Measurements from ENCODE around the gene TXK. TPM values are rescaled to one million over a fixed set of nuclear protein-coding genes. Genes with fewer than 3 reads are reported as not detected.

Gene TXK
- total RNA-seq, 1 experiment from 2014 or later = 0.70 TPM

- H3K27ac Mint-ChIP-seq = no peak overlapping the region
- ATAC-seq (no peak), DNase-seq (ENCODE audit: low spot score) (no peak)
- H3K27me3 Mint-ChIP-seq (ENCODE audit: low read depth) = peaks cover 6% of the 10 kb centered on the region
- H3K36me3 Mint-ChIP-seq = peaks cover 2% of the 10 kb centered on the region
- no peak overlapping the region for H3K4me3 Mint-ChIP-seq
- H3K9me3 Mint-ChIP-seq = peaks cover 13% of the 10 kb centered on the region
- TF ChIP-seq AFF4 (CRISPR knock-in tag; IDR thresholded peaks at IDR 0.05; ENCODE audit: borderline replicate concordance) = no peak
- TF ChIP-seq EMX1 (CRISPR knock-in tag; IDR thresholded peaks at IDR 0.05) = no peak
- TF ChIP-seq ZNF138 (CRISPR knock-in tag; conservative IDR thresholded peaks at IDR 0.05) = no peak
- no peak for TF ChIP-seq SMAD3 (CRISPR knock-in tag; IDR thresholded peaks at IDR 0.05; ENCODE audit: borderline replicate concordance)
- TF ChIP-seq E2F4 (CRISPR knock-in tag; IDR thresholded peaks at IDR 0.05; ENCODE audit: borderline replicate concordance, low read depth) = no peak
- no peak for TF ChIP-seq ZNF232 (CRISPR knock-in tag; IDR thresholded peaks at IDR 0.05)
- TF ChIP-seq ZNF425 (CRISPR knock-in tag; conservative IDR thresholded peaks at IDR 0.05) = no peak
- no peak for TF ChIP-seq ATF2 (CRISPR knock-in tag; IDR thresholded peaks at IDR 0.05; ENCODE audit: borderline replicate concordance, low read depth)
- no peak for TF ChIP-seq TEAD1 (CRISPR knock-in tag; IDR thresholded peaks at IDR 0.05)
- TF ChIP-seq SOX15 (CRISPR knock-in tag; IDR thresholded peaks at IDR 0.05) = no peak
- no peak for TF ChIP-seq NR1H2 (CRISPR knock-in tag; IDR thresholded peaks at IDR 0.05)
- POLR2A ChIA-PET = no interaction called here
- H3K4me1 Mint-ChIP-seq = no peaks in the 10 kb centered on the region
- CTCF ChIA-PET = interaction anchor here (0.5 kb wide), 1 partner anchor 67 kb away, joined by 3 read pairs; no protein-coding TSS in a partner anchor
These were observed 69.7 kb downstream of the TXK start for GRCh38 chr4:48064349-48064748.

GRCh38 chr4:48058617-48059530 lies 75.2 kb downstream of the TXK start:
- Mint-ChIP-seq H3K9me3 (peaks cover 24% of the 10 kb centered on the region), H3K27me3 (ENCODE audit: low read depth) (peaks cover 3% of the 10 kb centered on the region; the same call in 1 of the 2 replicates), H3K27ac (no peak overlapping the region), H3K4me3 (no peak overlapping the region; the same call in 1 of the 2 replicates), H3K4me1 (peaks cover 5% of the 10 kb centered on the region), H3K36me3 (peaks cover 7% of the 10 kb centered on the region)
- CTCF ChIA-PET = no interaction called here
- ATAC-seq (no peak), DNase-seq (ENCODE audit: low spot score) (no peak)
- POLR2A ChIA-PET = interaction anchor here (0.6 kb wide), 1 partner anchor 230 kb away, joined by 5 read pairs; no protein-coding TSS in a partner anchor
- TF ChIP-seq MLX (CRISPR knock-in tag; IDR thresholded peaks at IDR 0.05) (no peak), PRDM15 (CRISPR knock-in tag; IDR thresholded peaks at IDR 0.05) (no peak), NFATC4 (CRISPR knock-in tag; IDR thresholded peaks at IDR 0.05) (no peak), OVOL2 (CRISPR knock-in tag; IDR thresholded peaks at IDR 0.05; ENCODE audit: borderline replicate concordance) (no peak), PRRX2 (CRISPR knock-in tag; IDR thresholded peaks at IDR 0.05) (no peak)
